HEK293 (cell line): Measurements from ENCODE around the gene FRMD4A.

Experiments used
- CTCF ChIA-PET: fragments of 350-600 bp; formaldehyde crosslinking; extraction: SDS; loops from one replicate; lab custom pipeline; 2021; ENCODE audit warnings: antibody characterized with exemption; lab: Yijun Ruan, JAX
- POLR2A ChIA-PET: fragments of 300-600 bp; formaldehyde crosslinking; extraction: SDS; loops from one replicate; lab custom pipeline; 2020; ENCODE audit warnings: antibody characterized with exemption, inconsistent platforms; lab: Yijun Ruan, JAX
- H3K27ac ChIP-seq: fragments of 200-500 bp; sonication (Bioruptor generic); 2 replicates; pipeline ENCODE4 v1.5.1; 2014; ENCODE audit warnings: low read depth, low read length, control low read depth, inconsistent platforms; ENCODE audit errors: extremely low read depth
- H3K36me3 ChIP-seq, 2 experiments: fragments of 200-500 bp in 1 of 2; sonication (Bioruptor generic) in 1 of 2; 1 replicate in 1 of 2; 2 replicates in 1 of 2; pipeline ENCODE4 v1.5.1; 2014 to 2017; ENCODE audit warnings: inconsistent platforms in 2 of 2, low read length in 2 of 2; ENCODE audit not compliant: control insufficient read depth in 2 of 2, insufficient read depth in 1 of 2
- H3K4me1 ChIP-seq: fragments of 200-500 bp; sonication (Bioruptor generic); 2 replicates; pipeline ENCODE4 v1.5.1; 2014; ENCODE audit warnings: mild to moderate bottlenecking, low read length, inconsistent platforms; ENCODE audit not compliant: control insufficient read depth, insufficient read depth
- H3K4me3 ChIP-seq: 2 replicates; pipeline ENCODE4 v1.5.1; 2011; ENCODE audit warnings: low read depth, mild to moderate bottlenecking, control low read depth, low read length, moderate library complexity
- H3K9me3 ChIP-seq: fragments of 200-500 bp; sonication (Bioruptor generic); 2 replicates; pipeline ENCODE4 v1.5.1; 2014; ENCODE audit warnings: low read depth, low read length, inconsistent platforms; ENCODE audit not compliant: control insufficient read depth, insufficient read depth
- IKZF3 ChIP-seq: fragments of 450-650 bp; IDR thresholded peaks from 2 replicates; pipeline ENCODE4 v1.5.0; 2018; ENCODE audit warnings: missing biosample characterization, mild to moderate bottlenecking, missing genetic modification characterization, moderate library complexity
- KLF8 ChIP-seq: fragments of 450-650 bp; formaldehyde crosslinking; IDR thresholded peaks from 2 replicates; pipeline ENCODE4 v1.5.1; 2016; ENCODE audit warnings: missing biosample characterization, missing genetic modification characterization
- MEIS1 ChIP-seq: sonication (generic); formaldehyde crosslinking; IDR thresholded peaks from 2 replicates; pipeline ENCODE4 v1.8.1; 2022; ENCODE audit warnings: missing genetic modification reagents, mild to moderate bottlenecking, borderline replicate concordance
- OSR2 ChIP-seq: fragments of 450-650 bp; formaldehyde crosslinking; IDR thresholded peaks from 2 replicates; pipeline ENCODE4 v1.5.1; 2016; ENCODE audit warnings: missing biosample characterization, missing genetic modification characterization
- SALL2 ChIP-seq: fragments of 450-650 bp; formaldehyde crosslinking; IDR thresholded peaks from 2 replicates; pipeline ENCODE4 v1.5.0; 2017; ENCODE audit warnings: missing biosample characterization, mild to moderate bottlenecking, missing genetic modification characterization, borderline replicate concordance
- ZNF214 ChIP-seq: fragments of 450-650 bp; formaldehyde crosslinking; IDR thresholded peaks from 2 replicates; pipeline ENCODE4 v1.5.1; 2017; ENCODE audit warnings: missing biosample characterization, mild to moderate bottlenecking, missing genetic modification characterization, borderline replicate concordance
- ZNF23 ChIP-seq: fragments of 450-650 bp; formaldehyde crosslinking; IDR thresholded peaks from 2 replicates; pipeline ENCODE4 v1.5.1; 2016; ENCODE audit warnings: missing biosample characterization, missing genetic modification characterization, borderline replicate concordance
- ZNF24 ChIP-seq: fragments of 450-650 bp; formaldehyde crosslinking; IDR thresholded peaks from 2 replicates; pipeline ENCODE4 v1.5.1; 2016; ENCODE audit warnings: missing biosample characterization, missing genetic modification characterization
- ZNF391 ChIP-seq: fragments of 450-650 bp; formaldehyde crosslinking; IDR thresholded peaks from 2 replicates; pipeline ENCODE4 v1.5.1; 2016; ENCODE audit warnings: low read depth, missing biosample characterization, missing genetic modification characterization, borderline replicate concordance
- ZNF416 ChIP-seq: fragments of 450-650 bp; formaldehyde crosslinking; IDR thresholded peaks from 2 replicates; pipeline ENCODE4 v1.5.1; 2016; ENCODE audit warnings: missing biosample characterization, missing genetic modification characterization
- ZNF423 ChIP-seq: fragments of 450-650 bp; formaldehyde crosslinking; IDR thresholded peaks from 2 replicates; pipeline ENCODE4 v1.5.1; 2016; ENCODE audit warnings: missing biosample characterization, missing genetic modification characterization
- ZNF529 ChIP-seq: fragments of 450-650 bp; formaldehyde crosslinking; IDR thresholded peaks from 2 replicates; pipeline ENCODE4 v1.5.1; 2017; ENCODE audit warnings: missing genetic modification characterization, missing biosample characterization; ENCODE audit not compliant: insufficient replicate concordance
- ZNF549 ChIP-seq: fragments of 450-650 bp; IDR thresholded peaks from 2 replicates; pipeline ENCODE4 v1.5.1; 2018; ENCODE audit warnings: missing biosample characterization, missing genetic modification characterization, mild to moderate bottlenecking, inconsistent platforms, moderate library complexity
- ZNF555 ChIP-seq: fragments of 450-650 bp; formaldehyde crosslinking; conservative IDR thresholded peaks from 2 replicates; pipeline ENCODE4 v1.5.1; 2017; ENCODE audit warnings: missing biosample characterization, mild to moderate bottlenecking, missing genetic modification characterization, inconsistent platforms
- ZNF610 ChIP-seq: fragments of 450-650 bp; formaldehyde crosslinking; IDR thresholded peaks from 2 replicates; pipeline ENCODE4 v1.5.1; 2016; ENCODE audit warnings: missing biosample characterization, missing genetic modification characterization, borderline replicate concordance
- ZNF747 ChIP-seq: fragments of 450-650 bp; formaldehyde crosslinking; IDR thresholded peaks from 2 replicates; pipeline ENCODE4 v1.5.1; 2016; ENCODE audit warnings: missing biosample characterization, missing genetic modification characterization
- ZSCAN16 ChIP-seq: fragments of 450-650 bp; formaldehyde crosslinking; IDR thresholded peaks from 2 replicates; pipeline ENCODE4 v1.5.1; 2016; ENCODE audit warnings: missing biosample characterization, missing genetic modification characterization
- ZSCAN5A ChIP-seq: fragments of 450-650 bp; formaldehyde crosslinking; IDR thresholded peaks from 2 replicates; pipeline ENCODE4 v1.5.1; 2016; ENCODE audit warnings: missing biosample characterization, missing genetic modification characterization
- TF ChIP-seq, protein P1 (sequence below): fragments of 450-650 bp; formaldehyde crosslinking; conservative IDR thresholded peaks from 2 replicates; pipeline ENCODE4 v1.5.1; 2016; ENCODE audit warnings: low read depth, missing biosample characterization, missing genetic modification characterization
- TF ChIP-seq, protein P2 (sequence below): fragments of 450-650 bp; formaldehyde crosslinking; IDR thresholded peaks from 2 replicates; pipeline ENCODE4 v1.5.1; 2016; ENCODE audit warnings: missing biosample characterization, missing genetic modification characterization
- TF ChIP-seq, protein P3 (sequence below): fragments of 450-650 bp; formaldehyde crosslinking; IDR thresholded peaks from 2 replicates; pipeline ENCODE4 v1.5.1; 2016; ENCODE audit warnings: missing biosample characterization, missing genetic modification characterization, borderline replicate concordance

Gene FRMD4A

GRCh38 chr10:14365266-14365665, 34.5 kb upstream of the FRMD4A start:
- ChIA-PET CTCF (no interaction called here), POLR2A (no interaction called here)
- H3K36me3 ChIP-seq = no peaks in the 10 kb centered on the region
- H3K4me1 ChIP-seq = no peaks in the 10 kb centered on the region
- TF ChIP-seq ZNF529 = no peak
- TF ChIP-seq ZNF555 (tag by site-specific recombination) = no peak
- TF ChIP-seq ZSCAN5A (tag by site-specific recombination) = no peak
- TF ChIP-seq ZNF416 = no peak
- TF ChIP-seq, protein P1, sequence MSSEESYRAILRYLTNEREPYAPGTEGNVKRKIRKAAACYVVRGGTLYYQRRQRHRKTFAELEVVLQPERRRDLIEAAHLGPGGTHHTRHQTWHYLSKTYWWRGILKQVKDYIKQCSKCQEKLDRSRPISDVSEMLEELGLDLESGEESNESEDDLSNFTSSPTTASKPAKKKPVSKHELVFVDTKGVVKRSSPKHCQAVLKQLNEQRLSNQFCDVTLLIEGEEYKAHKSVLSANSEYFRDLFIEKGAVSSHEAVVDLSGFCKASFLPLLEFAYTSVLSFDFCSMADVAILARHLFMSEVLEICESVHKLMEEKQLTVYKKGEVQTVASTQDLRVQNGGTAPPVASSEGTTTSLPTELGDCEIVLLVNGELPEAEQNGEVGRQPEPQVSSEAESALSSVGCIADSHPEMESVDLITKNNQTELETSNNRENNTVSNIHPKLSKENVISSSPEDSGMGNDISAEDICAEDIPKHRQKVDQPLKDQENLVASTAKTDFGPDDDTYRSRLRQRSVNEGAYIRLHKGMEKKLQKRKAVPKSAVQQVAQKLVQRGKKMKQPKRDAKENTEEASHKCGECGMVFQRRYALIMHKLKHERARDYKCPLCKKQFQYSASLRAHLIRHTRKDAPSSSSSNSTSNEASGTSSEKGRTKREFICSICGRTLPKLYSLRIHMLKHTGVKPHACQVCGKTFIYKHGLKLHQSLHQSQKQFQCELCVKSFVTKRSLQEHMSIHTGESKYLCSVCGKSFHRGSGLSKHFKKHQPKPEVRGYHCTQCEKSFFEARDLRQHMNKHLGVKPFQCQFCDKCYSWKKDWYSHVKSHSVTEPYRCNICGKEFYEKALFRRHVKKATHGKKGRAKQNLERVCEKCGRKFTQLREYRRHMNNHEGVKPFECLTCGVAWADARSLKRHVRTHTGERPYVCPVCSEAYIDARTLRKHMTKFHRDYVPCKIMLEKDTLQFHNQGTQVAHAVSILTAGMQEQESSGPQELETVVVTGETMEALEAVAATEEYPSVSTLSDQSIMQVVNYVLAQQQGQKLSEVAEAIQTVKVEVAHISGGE (tag by site-specific recombination) = no peak
- TF ChIP-seq, all 188 proteins: peak for 0
- Histone ChIP-seq H3K9me3 (no peaks in the 10 kb centered on the region), H3K27ac (no peak overlapping the region), H3K4me3 (no peak overlapping the region)

- no peak overlapping the region for H3K4me3 ChIP-seq
- no peak for TF ChIP-seq OSR2
- TF ChIP-seq, protein P2, sequence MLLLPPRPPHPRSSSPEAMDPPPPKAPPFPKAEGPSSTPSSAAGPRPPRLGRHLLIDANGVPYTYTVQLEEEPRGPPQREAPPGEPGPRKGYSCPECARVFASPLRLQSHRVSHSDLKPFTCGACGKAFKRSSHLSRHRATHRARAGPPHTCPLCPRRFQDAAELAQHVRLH (tag by site-specific recombination) = no peak
- no peak for TF ChIP-seq IKZF3
- TF ChIP-seq ZNF214 (tag by site-specific recombination) = no peak
- no peak for TF ChIP-seq ZNF747 (tag by site-specific recombination)
- TF ChIP-seq SALL2 (tag by site-specific recombination) = no peak
- no peak for TF ChIP-seq ZNF416
- TF ChIP-seq KLF8 (tag by site-specific recombination) = no peak
- TF ChIP-seq ZNF423 = no peak
- no peak for TF ChIP-seq ZNF549 (tag by site-specific recombination)
- no peak for TF ChIP-seq MEIS1 (CRISPR knock-in tag)
- CTCF ChIA-PET = no interaction called here
These were observed 31.4 kb upstream of the FRMD4A start for GRCh38 chr10:14362104-14362503.

DNA sequence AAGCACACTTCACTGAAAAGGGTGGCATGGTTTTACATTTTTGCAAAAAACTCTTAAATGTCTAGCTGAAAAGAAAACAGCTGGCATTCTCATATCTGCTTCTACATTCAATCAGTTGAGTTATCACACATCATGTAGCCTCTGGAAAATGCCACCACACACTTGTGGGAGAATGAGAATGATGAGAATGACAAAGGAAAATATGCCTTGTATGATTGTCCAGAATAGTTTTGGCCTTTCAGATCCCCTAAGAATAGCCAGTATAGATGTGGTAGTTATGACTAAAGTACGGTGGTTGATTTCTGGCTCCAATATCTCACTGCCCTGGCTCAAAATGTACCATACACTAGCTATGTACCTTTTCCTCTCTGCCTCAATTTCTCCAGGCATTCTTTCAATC, 30.2 kb upstream of the FRMD4A start:
- no peak for TF ChIP-seq ZNF214 (tag by site-specific recombination)
- TF ChIP-seq, protein P3, sequence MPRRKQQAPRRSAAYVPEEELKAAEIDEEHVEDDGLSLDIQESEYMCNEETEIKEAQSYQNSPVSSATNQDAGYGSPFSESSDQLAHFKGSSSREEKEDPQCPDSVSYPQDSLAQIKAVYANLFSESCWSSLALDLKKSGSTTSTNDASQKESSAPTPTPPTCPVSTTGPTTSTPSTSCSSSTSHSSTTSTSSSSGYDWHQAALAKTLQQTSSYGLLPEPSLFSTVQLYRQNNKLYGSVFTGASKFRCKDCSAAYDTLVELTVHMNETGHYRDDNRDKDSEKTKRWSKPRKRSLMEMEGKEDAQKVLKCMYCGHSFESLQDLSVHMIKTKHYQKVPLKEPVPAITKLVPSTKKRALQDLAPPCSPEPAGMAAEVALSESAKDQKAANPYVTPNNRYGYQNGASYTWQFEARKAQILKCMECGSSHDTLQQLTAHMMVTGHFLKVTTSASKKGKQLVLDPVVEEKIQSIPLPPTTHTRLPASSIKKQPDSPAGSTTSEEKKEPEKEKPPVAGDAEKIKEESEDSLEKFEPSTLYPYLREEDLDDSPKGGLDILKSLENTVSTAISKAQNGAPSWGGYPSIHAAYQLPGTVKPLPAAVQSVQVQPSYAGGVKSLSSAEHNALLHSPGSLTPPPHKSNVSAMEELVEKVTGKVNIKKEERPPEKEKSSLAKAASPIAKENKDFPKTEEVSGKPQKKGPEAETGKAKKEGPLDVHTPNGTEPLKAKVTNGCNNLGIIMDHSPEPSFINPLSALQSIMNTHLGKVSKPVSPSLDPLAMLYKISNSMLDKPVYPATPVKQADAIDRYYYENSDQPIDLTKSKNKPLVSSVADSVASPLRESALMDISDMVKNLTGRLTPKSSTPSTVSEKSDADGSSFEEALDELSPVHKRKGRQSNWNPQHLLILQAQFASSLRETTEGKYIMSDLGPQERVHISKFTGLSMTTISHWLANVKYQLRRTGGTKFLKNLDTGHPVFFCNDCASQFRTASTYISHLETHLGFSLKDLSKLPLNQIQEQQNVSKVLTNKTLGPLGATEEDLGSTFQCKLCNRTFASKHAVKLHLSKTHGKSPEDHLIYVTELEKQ = no peak
- no peak for TF ChIP-seq ZNF610 (tag by site-specific recombination)
- TF ChIP-seq ZNF23 = no peak
- no peak for TF ChIP-seq ZNF391 (tag by site-specific recombination)
- TF ChIP-seq ZSCAN16 (tag by site-specific recombination) = no peak
- no peak for TF ChIP-seq ZNF24 (tag by site-specific recombination)
- no peaks in the 10 kb centered on the region for H3K36me3 ChIP-seq
- ChIA-PET POLR2A (no interaction called here), CTCF (no interaction called here)
- no peaks in the 10 kb centered on the region for H3K9me3 ChIP-seq
- no peak overlapping the region for H3K4me3 ChIP-seq
- no peaks in the 10 kb centered on the region for H3K4me1 ChIP-seq
- H3K27ac ChIP-seq = no peak overlapping the region

More at GRCh38 chr10:14362104-14362503, 31.4 kb upstream of the FRMD4A start:
- no peaks in the 10 kb centered on the region for H3K9me3 ChIP-seq
- no peak overlapping the region for H3K27ac ChIP-seq
- no peaks in the 10 kb centered on the region for H3K36me3 ChIP-seq
- no peaks in the 10 kb centered on the region for H3K4me1 ChIP-seq
- POLR2A ChIA-PET = no interaction called here
